GM12873 (cell line): Measurements from ENCODE around the gene ERI2.

Experiments
- TF ChIP-seq, protein P1 (sequence below): IDR thresholded peaks from 2 replicates; pipeline ENCODE4 v1.5.1; 2012; ENCODE audit warnings: low read depth, mild to moderate bottlenecking, moderate library complexity, low read length, control low read depth; ENCODE audit not compliant: insufficient read depth; ENCODE audit errors: missing control alignments

ERI2 gene

DNA sequence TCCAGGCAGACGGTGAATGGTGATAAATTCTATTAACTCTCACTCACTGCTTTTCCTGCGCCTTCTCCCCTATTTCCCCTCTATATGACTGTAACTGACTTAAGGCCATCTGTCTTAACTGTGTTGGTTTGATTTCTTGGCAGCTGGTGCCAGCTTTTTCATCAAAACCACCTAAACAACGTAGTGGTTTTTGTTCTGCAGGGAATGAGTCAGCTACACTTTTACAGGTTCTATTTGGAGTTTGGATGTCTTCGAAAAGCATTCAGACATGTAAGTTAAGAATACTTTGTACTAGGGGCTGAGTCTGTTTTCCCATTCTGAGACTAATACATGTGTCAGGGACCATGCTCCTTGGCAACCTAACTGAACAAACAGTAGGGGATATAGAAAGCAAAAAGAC, 8.5 kb upstream of the ERI2 start:
- TF ChIP-seq, protein P1, sequence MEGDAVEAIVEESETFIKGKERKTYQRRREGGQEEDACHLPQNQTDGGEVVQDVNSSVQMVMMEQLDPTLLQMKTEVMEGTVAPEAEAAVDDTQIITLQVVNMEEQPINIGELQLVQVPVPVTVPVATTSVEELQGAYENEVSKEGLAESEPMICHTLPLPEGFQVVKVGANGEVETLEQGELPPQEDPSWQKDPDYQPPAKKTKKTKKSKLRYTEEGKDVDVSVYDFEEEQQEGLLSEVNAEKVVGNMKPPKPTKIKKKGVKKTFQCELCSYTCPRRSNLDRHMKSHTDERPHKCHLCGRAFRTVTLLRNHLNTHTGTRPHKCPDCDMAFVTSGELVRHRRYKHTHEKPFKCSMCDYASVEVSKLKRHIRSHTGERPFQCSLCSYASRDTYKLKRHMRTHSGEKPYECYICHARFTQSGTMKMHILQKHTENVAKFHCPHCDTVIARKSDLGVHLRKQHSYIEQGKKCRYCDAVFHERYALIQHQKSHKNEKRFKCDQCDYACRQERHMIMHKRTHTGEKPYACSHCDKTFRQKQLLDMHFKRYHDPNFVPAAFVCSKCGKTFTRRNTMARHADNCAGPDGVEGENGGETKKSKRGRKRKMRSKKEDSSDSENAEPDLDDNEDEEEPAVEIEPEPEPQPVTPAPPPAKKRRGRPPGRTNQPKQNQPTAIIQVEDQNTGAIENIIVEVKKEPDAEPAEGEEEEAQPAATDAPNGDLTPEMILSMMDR = no peak

DNA sequence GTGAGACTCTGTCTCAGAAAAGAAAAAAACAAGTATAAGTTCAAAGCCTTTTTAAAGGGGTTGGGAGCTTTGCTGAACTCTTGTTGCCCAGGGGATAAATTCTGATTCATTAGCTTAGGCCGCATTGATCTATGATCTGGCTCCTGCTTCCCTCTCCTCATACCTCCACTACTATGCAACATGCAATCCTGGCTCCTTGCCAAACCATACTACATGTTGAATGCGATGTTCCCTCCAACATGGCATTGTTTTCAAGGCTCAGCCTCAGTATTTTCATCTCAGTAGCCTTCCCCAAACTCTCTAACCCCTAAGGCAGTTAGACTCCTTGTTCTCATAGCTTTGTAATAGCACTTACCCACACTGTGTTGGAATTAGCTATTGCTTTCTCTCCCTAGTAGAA, 6.2 kb upstream of the ERI2 start:
- TF ChIP-seq, protein P1 = no peak

DNA sequence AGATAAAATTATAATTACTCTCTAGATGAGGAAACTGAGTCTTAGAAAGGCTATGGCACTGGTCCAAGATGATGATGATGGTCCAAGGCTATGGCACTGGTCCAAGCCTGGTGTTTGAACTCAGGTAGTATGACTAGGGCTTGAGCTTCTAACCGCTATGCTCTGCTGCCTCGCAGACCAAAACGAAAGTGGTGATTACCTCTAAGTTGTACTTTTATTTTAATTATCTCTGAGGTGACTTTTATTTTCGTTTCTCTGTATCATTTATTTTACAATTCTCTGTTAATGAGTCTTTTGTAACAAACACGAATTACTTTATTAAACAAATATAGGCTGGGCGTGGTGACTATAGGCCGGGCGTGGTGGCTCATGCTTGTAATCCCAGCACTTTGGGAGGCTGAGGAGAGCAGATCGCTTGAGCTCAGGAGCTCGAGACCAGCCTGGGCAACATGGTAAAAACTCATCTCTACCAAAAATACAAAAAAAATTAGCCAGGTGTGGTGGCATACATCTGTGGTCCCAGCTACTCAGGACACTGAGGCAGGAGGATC, 5.7 kb upstream of the ERI2 start:
- TF ChIP-seq, protein P1 = no peak

DNA sequence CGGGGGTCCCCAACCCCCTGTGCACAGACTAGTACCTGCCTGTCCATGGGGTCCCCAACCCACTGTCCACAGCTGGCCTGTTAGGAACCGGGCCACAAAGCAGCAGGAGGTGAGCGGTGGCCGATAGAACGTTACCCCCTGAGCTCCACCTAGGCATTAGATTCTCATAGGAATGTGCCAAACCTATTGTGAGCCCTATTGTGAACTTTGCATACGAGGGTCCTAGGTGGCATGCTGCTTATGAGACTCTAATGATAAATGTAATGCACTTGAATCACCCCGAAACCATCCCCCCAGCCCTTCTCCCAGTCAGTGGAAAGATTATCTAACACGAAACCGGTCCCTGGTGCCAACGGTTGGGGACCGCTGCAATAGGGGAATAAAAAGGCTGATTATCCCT, 1.6 kb upstream of the ERI2 start:
- TF ChIP-seq, protein P1 = no peak

DNA sequence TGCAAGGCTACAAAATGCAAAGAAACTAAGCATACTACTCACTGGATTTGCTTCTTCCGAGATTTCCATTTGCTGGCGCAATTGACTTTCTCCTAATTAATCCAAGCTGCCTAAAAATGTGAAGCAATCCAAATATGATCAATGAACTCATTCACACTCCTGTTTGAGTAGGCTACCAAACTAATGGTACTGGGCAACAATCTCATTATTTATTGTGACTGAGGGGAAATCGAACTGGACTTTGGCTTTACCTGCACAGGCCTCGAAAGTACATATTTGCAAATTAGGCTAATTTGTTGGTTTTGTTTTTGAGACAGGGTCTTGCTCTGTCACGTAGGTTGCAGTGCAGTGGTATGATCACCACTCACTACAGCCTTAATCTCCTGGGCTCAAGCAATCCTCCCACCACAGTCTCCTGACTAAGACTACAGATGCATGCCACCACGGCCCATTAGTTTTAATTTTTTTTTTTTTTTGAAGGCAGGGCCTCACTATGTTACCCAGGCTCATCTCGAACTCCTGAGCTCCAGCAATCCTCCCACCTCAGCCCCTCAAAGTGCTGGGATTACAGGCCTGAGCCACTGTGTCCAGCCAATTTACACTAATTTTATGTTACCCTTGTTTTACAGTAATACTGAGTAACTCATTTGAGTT, 2.6 kb downstream of the ERI2 start:
- TF ChIP-seq, protein P1 = no peak

DNA sequence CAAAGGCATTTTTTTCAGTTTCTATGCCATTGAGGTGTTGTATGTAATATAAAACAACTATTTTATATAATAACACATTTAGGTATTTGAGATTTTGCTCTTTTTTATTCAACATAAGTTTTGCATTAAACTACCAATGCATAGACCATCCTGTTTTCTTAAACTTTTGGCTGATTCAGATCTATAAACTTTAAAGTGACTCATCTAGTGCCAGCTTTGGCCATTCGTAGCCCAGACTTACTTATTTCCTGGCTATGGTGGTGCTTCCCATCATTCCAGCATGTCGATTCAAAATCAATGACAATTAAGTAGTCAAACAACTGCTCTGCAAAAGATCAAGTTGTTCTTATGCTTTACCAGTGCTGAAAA, 3.1 kb downstream of the ERI2 start:
- TF ChIP-seq, protein P1 = no peak

DNA sequence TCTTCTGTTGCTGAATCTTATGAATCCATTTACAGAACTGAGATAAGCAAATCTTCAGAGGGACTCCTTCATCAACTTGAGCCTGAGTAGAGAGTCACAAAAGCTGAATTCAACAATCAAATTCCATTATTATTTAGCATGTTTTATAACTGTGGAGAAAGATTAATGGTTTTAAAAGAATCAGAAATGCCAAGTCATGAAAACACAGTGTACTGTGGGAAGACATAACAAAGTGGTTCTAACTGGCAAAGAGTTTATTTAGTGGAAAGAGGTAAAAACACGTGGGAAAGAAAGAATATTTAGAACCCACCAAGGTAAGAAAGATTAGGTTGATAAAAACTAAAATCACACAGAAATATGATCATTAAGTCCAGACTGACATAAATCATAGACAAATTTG, 5.0 kb downstream of the ERI2 start:
- TF ChIP-seq, protein P1 = no peak
